Left renal cortex interstitium (tissue), 4 donors: ENCODE data around the gene TRIM75. TPM values are rescaled to one million over a fixed set of nuclear protein-coding genes. Genes with fewer than 3 reads are reported as not detected.
"Not testable (repeated sequence)": the region's sequence is repeated elsewhere in the genome, so short reads cannot be mapped to it uniquely, and the experiment has no call there.

Source experiments
- DNase-seq, 4 donors: peaks; one replicate each; pipeline ENCODE4 v3.0.0-alpha.2; 2013; ENCODE audit warnings: low read depth in 4 of 4, low spot score in 2 of 4, missing footprints in 1 of 4
- polyA plus RNA-seq, 4 donors: library from polyadenylated mRNA; unstranded; fragments of 120-200 nt; gene quantifications; one replicate each; pipeline ENCODE4 v1.2.1, GENCODE V29; 2013; ENCODE audit not compliant: insufficient read length in 4 of 4

Gene TRIM75
- polyA plus RNA-seq: under 1 TPM in 1 of 4 donors, not detected in 3; 0.11 TPM

- no peak for DNase-seq
Observed at GRCh38 chr4:165053645-165054044, at the start of gene TRIM75. Gene TRIM75, plus strand, starts transcription at chr4:165053866. Its CDS starts 5,282 bp downstream, at chr4:165059148.

GRCh38 chr4:165005352-165005925 lies 48.2 kb upstream of the TRIM75 start:
- no peak for DNase-seq

GRCh38 chr4:165006456-165006855 lies 47.2 kb upstream of the TRIM75 start:
- DNase-seq: peak in 1 of 4 donors; percentile 50

- DNase-seq: no peak
Observed at GRCh38 chr4:165006886-165007285, 46.8 kb upstream of the TRIM75 start.

- no peak for DNase-seq
Observed at GRCh38 chr4:165009493-165010227, 44.0 kb upstream of the TRIM75 start.

GRCh38 chr4:165010487-165010886 lies 43.2 kb upstream of the TRIM75 start:
- DNase-seq: no peak

- no peak for DNase-seq
Observed at GRCh38 chr4:165010991-165011390, 42.7 kb upstream of the TRIM75 start.

GRCh38 chr4:165011403-165011802 lies 42.3 kb upstream of the TRIM75 start:
- no peak for DNase-seq

- DNase-seq: no peak
Observed at GRCh38 chr4:165013691-165014090, 40.0 kb upstream of the TRIM75 start.

- DNase-seq: no peak
Observed at GRCh38 chr4:165016971-165017370, 36.7 kb upstream of the TRIM75 start.

- DNase-seq: not testable (repeated sequence)
Observed at GRCh38 chr4:165019995-165020394, 33.7 kb upstream of the TRIM75 start.

- not testable (repeated sequence) for DNase-seq
Observed at GRCh38 chr4:165025782-165026181, 27.9 kb upstream of the TRIM75 start.

- DNase-seq: no peak
Observed at GRCh38 chr4:165027762-165028402, 25.8 kb upstream of the TRIM75 start.

GRCh38 chr4:165031436-165032211 lies 22.0 kb upstream of the TRIM75 start, which contains the start of gene TRIM60:
Gene TRIM60, plus strand, starts transcription at chr4:165031999. Its CDS starts 8,074 bp downstream, at chr4:165040073.
- DNase-seq: no peak

- no peak for DNase-seq
Observed at GRCh38 chr4:165048170-165048569, 5.5 kb upstream of the TRIM75 start.

GRCh38 chr4:165052627-165053026 lies 1.0 kb upstream of the TRIM75 start:
- no peak for DNase-seq

GRCh38 chr4:165055601-165056000 lies 1.9 kb downstream of the TRIM75 start:
- no peak for DNase-seq

- DNase-seq: no peak
Observed at GRCh38 chr4:165058666-165059065, 5.0 kb downstream of the TRIM75 start.

- DNase-seq: no peak
Observed at GRCh38 chr4:165059386-165059785, 5.7 kb downstream of the TRIM75 start.

- DNase-seq: no peak
Observed at GRCh38 chr4:165060938-165061337, 7.3 kb downstream of the TRIM75 start.

GRCh38 chr4:165070560-165070959 lies 16.9 kb downstream of the TRIM75 start:
- no peak for DNase-seq
